NCI-H1417 treated with DMSO at 0.1 percent for 48 hours (cell line): ENCODE data around the gene C12orf56.
"Not testable (repeated sequence)": the region's sequence is repeated elsewhere in the genome, so short reads cannot be mapped to it uniquely, and the experiment has no call there.

ENCODE experiments used
- DNase-seq: peaks from one replicate; lab custom pipeline; 2025; lab: John Stamatoyannopoulos, UW

C12orf56 gene

DNA sequence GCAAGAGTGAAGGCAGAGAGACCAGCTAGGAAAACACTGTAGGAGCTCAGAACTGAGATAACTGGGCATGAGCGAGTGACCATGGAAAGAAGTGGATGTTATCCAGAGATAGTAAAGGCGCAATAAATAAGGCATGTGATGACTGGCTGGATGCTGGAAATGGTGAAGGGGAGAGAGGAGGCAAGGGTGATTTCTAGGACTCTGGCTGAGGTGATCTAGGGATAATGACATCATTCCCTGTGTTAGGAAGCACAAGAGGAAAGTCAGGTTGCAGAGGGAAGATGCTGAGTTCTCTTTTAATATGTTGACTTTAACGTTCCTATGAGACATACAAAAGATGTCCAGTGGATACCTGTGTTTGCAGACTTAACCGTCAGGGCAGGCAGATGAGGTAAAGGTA lies 78.7 kb downstream of the C12orf56 start:
- DNase-seq, result no peak

DNA sequence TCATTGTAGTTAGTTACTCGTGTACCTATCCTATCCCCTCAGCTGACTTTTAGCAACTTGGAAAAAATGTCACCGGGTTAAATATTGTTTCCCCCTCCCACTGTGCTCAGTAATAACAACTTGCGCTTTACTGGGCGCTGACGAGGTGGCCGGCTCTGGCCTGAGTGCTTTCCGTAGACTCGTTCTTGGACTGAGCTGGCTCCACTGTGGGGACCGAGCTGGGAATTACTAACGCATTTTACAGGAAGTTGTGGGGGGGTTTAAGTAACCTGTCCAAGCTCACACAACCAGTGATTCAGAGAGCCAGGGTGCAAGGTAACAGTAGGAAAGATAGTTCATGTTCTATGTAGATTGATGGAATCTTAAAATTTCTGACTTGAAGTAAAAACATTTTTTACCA lies 86.0 kb downstream of the C12orf56 start:
- no peak for DNase-seq

- no peak for DNase-seq
Measured at GRCh38 chr12:64299628-64300027, 90.9 kb downstream of the C12orf56 start.

GRCh38 chr12:64296301-64296700 lies 94.3 kb downstream of the C12orf56 start:
- no peak for DNase-seq

DNA sequence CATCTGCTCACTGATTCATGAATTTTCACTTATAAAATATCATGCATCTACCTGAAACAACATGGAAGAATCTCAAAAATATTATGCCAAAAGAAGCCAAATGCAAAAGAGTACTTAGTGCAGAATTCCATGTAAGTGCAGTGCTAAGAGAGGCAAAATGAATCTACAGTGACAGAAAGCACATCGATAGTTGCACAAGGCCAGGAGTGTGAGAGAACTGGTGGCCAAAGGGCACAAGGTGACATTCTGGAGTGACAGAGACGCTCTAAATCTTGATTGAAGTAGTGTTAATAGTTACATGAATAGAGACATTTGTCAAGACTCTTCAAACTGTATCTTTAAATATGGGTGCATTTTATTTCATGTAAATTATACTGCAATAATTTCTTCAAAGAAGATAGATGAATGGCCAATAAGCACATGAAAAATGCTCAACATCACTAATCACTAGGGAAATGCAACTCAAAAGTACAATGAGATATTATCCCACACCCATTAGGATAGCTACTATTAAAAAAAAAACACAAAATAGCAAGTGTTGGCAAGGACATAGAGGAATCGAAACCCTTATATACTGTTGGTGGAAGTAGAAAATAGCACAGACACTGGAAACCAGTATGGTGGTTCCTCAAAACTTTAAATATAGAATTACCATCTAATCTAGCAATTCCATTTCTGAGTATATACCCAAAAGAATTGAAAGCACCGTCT lies 96.7 kb downstream of the C12orf56 start:
- DNase-seq, result no peak

DNA sequence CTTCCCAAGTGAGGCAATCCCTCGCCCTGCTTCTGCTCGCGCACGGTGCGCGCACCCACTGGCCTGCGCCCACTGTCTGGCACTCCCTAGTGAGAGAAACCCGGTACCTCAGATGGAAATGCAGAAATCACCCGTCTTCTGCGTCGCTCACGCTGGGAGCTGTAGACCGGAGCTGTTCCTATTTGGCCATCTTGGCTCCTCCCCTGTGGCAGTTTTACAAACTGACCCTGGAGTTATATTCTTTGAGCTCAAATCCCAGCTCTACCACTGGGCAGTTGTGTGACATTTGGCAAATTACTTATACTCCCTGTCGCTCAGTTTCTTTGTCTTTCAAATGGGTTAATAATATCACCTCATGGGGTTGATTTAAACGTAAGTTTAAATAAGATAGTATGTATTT lies 97.4 kb downstream of the C12orf56 start:
- not testable (repeated sequence) for DNase-seq

- DNase-seq, result no peak
Measured at GRCh38 chr12:64286521-64286920, 104.0 kb downstream of the C12orf56 start.

- no peak for DNase-seq
Measured at GRCh38 chr12:64284256-64284655, 106.3 kb downstream of the C12orf56 start.

DNA sequence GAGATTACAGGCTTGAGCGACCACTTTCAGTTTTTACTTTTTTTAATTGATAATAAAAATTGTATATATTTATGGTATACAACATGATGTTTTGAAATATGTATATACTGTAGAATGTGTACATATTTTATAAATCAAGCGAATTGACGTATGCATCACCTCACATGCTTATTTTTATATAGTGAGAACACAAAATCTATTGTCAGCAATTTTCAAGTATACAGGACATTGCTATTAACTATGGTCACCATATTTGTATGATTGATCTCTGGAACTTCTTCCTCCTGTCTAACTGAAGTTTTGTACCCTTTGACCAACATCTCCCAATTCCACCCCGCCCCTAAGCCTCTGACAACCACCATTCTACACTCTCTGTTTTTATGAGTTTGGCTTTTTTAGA lies 112.1 kb downstream of the C12orf56 start:
- no peak for DNase-seq

DNA sequence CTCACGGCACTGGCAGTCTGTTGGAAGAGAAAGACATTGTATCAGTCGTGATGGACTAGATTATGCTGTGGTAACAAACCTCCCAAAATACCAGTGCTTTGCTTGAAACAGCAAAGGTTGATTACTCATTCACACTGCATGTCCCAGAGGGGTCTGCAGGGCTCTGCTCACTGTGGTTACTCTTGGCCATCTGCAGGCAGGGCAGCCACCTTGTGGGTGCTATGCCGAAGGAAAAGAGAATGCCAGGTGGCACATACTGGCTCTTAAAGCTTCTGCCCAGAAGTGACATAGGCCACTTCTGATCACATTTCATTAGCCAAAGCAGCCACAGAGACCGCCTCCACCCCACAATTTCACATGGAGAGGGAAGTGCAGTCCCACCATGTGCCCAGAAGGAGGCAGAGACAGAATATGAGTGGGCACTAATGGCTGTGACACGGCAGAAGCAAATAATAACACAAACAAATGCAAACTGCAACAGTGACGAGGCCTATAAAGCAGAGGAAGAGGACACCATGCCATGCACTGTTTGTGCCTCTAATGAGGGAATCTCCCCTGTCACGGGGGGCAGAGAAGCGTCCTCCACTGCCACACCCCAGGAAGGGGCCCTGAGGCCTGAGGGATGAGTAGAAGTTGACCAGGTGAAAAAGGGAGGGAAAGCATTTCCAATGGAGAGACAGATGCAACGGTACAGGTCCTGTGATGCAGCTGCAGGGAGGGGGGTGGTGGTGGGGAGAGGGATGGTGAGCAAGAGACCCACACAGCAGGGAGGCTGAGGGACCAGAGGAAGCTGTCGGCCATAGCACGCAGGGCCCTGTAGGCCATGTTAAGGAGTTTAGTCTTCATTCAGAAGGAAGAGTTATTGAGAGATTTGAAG lies 116.8 kb downstream of the C12orf56 start:
- DNase-seq, result no peak

GRCh38 chr12:64270411-64270810 lies 120.1 kb downstream of the C12orf56 start:
- DNase-seq, result no peak

DNA sequence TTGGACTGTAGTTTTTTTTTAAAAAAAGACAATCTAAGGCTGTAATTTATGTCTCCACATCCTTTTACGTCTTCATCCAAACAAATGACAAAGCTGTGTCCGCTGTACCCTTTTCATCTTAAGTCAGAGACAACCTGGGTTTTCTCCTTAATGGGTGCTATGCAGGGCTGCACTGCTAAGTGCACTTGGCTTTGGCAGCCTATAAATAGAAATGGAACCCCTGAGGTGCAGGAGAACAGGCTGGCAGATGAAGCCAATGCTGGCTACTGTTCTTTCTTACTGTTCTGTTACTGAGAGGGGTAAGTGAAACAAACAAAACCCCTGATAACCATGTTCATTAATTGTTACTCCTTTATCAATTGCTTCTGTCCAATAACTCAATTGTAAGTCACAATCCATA lies 121.4 kb downstream of the C12orf56 start:
- peak; percentile 58 for DNase-seq

DNA sequence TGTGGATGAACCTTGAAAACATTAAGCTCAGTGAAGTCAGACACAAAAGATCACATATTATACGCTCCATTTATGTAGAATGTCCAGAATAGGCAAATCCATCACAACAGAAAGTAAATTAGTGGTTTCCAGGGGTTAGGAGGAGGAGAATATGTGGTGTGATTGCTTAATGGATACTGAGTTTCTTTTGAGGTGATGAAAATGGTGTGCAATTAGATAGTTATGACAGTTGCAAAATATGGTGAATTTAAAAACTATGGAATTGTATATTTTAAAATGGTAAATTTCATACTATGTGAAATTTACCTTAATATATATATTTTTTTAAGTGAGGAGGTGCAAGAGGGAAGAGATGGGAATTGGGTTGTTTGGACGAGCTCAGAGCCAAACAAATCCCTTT lies 122.1 kb downstream of the C12orf56 start:
- DNase-seq, result no peak

GRCh38 chr12:64265839-64266238 lies 124.7 kb downstream of the C12orf56 start:
- no peak for DNase-seq

DNA sequence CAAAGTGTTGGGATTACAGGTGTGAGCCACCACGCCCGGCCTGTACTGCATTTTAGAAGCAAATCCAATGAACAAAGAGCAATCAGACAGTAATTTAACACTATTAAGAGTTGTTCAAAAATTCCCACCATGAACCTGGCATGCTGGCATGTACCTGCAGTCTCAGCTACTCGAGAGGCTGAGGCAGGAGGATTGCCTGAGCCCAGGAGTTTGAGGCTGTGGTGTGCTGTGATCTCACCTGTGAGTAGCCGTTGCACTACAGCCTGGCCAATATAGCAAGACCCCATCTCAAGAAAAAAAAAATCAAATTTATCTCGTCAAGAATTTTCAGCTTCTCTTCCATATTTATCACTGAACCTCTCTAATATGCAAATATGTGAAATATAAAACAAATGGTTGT lies 128.7 kb downstream of the C12orf56 start:
- DNase-seq, result no peak

- no peak for DNase-seq
Measured at GRCh38 chr12:64258576-64258975, 132.0 kb downstream of the C12orf56 start.

- DNase-seq, result peak; percentile 36
Measured at GRCh38 chr12:64256166-64256800, 134.3 kb downstream of the C12orf56 start.

GRCh38 chr12:64255249-64255648 lies 135.3 kb downstream of the C12orf56 start:
- DNase-seq, result no peak

GRCh38 chr12:64253356-64253755 lies 137.2 kb downstream of the C12orf56 start:
- DNase-seq, result no peak

DNA sequence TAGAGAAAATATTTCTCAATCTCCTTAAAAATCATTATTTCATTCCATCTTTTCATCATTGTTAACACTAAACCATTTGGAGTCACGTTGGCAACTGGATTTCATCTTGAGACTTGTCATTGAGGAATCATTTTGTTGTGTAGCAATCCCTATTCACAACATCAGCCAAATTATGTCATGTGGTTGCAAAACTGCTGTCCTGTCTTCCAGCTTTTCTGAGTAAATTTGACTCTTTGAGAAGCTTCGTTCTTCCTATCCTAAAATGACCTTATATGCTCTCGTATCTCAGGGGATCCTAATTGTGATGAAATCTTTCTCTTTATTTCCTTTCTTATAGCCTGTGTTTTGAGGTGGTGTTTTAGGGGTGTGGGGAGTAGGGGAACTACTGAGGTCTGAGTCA lies 137.9 kb downstream of the C12orf56 start:
- DNase-seq, result no peak

DNA sequence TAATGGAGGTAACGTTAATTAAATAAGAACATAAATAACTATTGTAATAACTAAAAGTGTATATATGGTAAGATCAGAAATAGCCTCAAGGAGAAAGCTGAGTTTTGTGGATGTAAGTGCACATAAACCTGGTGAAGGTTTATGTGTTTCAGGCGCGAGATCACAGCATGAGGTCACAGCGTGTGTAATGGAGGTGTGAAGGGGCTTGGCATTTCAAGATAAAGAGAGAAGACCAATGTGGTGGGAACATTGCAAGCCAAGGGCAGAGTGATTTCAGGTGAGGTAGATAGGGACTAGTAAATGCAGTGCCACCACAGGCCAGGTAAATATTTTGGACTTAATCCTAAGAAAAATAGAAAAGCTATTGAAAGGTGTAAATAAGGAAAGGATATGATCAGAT lies 146.7 kb downstream of the C12orf56 start:
- no peak for DNase-seq

DNA sequence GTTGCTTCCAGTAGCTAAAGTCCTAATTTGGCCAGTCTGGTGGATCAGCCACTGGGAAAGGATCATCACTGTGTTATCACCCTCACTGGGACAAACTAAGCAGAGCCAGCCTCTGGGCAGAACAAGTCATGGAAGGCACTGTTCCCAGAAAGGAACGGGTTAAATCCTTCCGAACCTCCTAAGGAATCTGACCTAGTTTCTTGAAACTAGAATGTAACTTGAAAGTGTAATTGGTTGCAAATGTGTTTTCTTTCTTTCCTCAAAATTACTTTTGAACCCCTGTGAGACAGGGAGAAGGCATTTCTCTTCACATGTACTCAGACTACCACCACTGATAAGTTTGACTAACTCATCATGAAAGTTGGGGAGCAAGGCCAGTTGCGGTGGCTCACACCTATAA lies 149.8 kb downstream of the C12orf56 start:
- no peak for DNase-seq

- DNase-seq, result no peak
Measured at GRCh38 chr12:64237382-64237781, 153.2 kb downstream of the C12orf56 start.
